ENCODE data around the gene TRPM3. TPM values are rescaled to one million over a fixed set of nuclear protein-coding genes. Genes with fewer than 3 reads are reported as not detected.

Gene TRPM3
- total and polyA plus RNA-seq, 2 of the 8 experiments (the other 6 are each of a cell fraction or from before 2014, with no cell fraction given): 2.4 to 10.9 TPM

- no peak for TF ChIP-seq CHD7 (IDR thresholded peaks at IDR 0.05; ENCODE audit: insufficient replicate concordance, low read length)
- no peak for TF ChIP-seq CHD1 (IDR thresholded peaks at IDR 0.05; ENCODE audit: low read depth, low read length)
- no peak for TF ChIP-seq POLR2AphosphoS5 (IDR thresholded peaks at IDR 0.05; ENCODE audit: low read depth, low read length)
- TF ChIP-seq POLR2A (IDR thresholded peaks at IDR 0.05; ENCODE audit: control extremely low read depth in 1 of 2, low read depth in 2 of 2, low read length in 2 of 2): no peak
- TF ChIP-seq NANOG (IDR thresholded peaks at IDR 0.05; ENCODE audit: insufficient read depth, low read depth, low read length, poor library complexity, severe bottlenecking): no peak
- no peak for TF ChIP-seq CREB1 (IDR thresholded peaks at IDR 0.05)
- TF ChIP-seq EP300 (IDR thresholded peaks at IDR 0.05; ENCODE audit: borderline replicate concordance in 1 of 2, low read depth in 2 of 2, low read length in 2 of 2): no peak
- no peak for TF ChIP-seq BCL11A (IDR thresholded peaks at IDR 0.05; ENCODE audit: low read depth in 2 of 2, low read length in 2 of 2)
- TF ChIP-seq RFX5 (IDR thresholded peaks at IDR 0.05; ENCODE audit: borderline replicate concordance, low read depth, low read length): no peak
- TF ChIP-seq FOSL1 (IDR thresholded peaks at IDR 0.05; ENCODE audit: insufficient read depth, low read depth, low read length): no peak
- TF ChIP-seq CBX5 (IDR thresholded peaks at IDR 0.05; ENCODE audit: low read depth, low read length): no peak
- no peak for TF ChIP-seq BACH1 (IDR thresholded peaks at IDR 0.05; ENCODE audit: low read length)
- no peak for TF ChIP-seq TBP (IDR thresholded peaks at IDR 0.05; ENCODE audit: low read depth, low read length)
These were observed 117.2 kb downstream of the TRPM3 start (continued) for GRCh38 chr9:71004196-71004595.

Data from H1 (cell line).